Lower leg skin (tissue), 4 donors: ENCODE measurements around the gene CTNNA2. TPM values are rescaled to one million over a fixed set of nuclear protein-coding genes. Genes with fewer than 3 reads are reported as not detected.

Source experiments
- DNase-seq, 2 donors: peaks; one replicate each; pipeline ENCODE4 v3.0.0-alpha.2; 2019; ENCODE audit warnings: low spot score in 2 of 2
- H3K4me3 ChIP-seq: fragments of 200-600 bp; sonication (generic); 2 replicates; pipeline ENCODE4 v1.5.1; 2017; ENCODE audit warnings: mild to moderate bottlenecking, low read depth; ENCODE audit not compliant: poor library complexity, severe bottlenecking
- CTCF ChIP-seq, 3 donors: fragments of 450-650 bp; IDR thresholded peaks; one replicate each; pipeline ENCODE4 v1.5.1; 2016; ENCODE audit warnings: antibody characterized with exemption in 3 of 3, mild to moderate bottlenecking in 3 of 3, moderate library complexity in 2 of 3
- POLR2A ChIP-seq, 2 donors: fragments of 450-650 bp; IDR thresholded peaks; one replicate each; pipeline ENCODE4 v1.6.1; 2016 to 2017; ENCODE audit warnings: antibody characterized with exemption in 2 of 2, mild to moderate bottlenecking in 1 of 2, moderate library complexity in 1 of 2
- WGBS, 2 donors: methylation state at CpG; one replicate each; pipeline ENCODE4 v1.1.5; 2018; 5-methylcytosine and 5-hydroxymethylcytosine counted together
- intact Hi-C: fragments of 100-400 bp; cut with DNase I; formaldehyde crosslinking; loops from one replicate; pipeline ENCODE4 v1.15.0; 2023; ENCODE audit warnings: low total_unique reads
- total RNA-seq, 4 donors: library from RNA; depleted of rRNA; stranded (reverse); fragments of >200 nt; gene quantifications; one replicate each; pipeline ENCODE4 v1.1.0, GENCODE V29; 2016

CTNNA2 gene
- total RNA-seq, 4 donors from 2014 or later = not detected

- intact Hi-C loops = no loop called here
- H3K4me3 ChIP-seq = no peak overlapping the region
- WGBS, 2 donors = 83 to 88% methylated on average over 1 of the region's 1 CpG
- TF ChIP-seq POLR2A (IDR thresholded peaks at IDR 0.05) (no peak), CTCF (IDR thresholded peaks at IDR 0.05) (no peak)
- DNase-seq = no peak
Measured at GRCh38 chr2:80057956-80058355, 545.1 kb downstream of the CTNNA2 start.

- no peak overlapping the region for H3K4me3 ChIP-seq
- intact Hi-C loops = no loop called here
- TF ChIP-seq CTCF (IDR thresholded peaks at IDR 0.05) (no peak), POLR2A (IDR thresholded peaks at IDR 0.05) (no peak)
- no peak for DNase-seq
- 70 to 82% methylated on average over 4 of the region's 4 CpGs for WGBS, 2 donors
Measured at GRCh38 chr2:80058562-80058961, 545.7 kb downstream of the CTNNA2 start.

- intact Hi-C loops = no loop called here
- whole genome bisulfite sequencing, 2 donors = 90 to 95% methylated on average over 5 of the region's 5 CpGs
- TF ChIP-seq POLR2A (IDR thresholded peaks at IDR 0.05) = no peak
- TF ChIP-seq CTCF (IDR thresholded peaks at IDR 0.05) = no peak
- H3K4me3 ChIP-seq = no peak overlapping the region
- DNase-seq = no peak
Measured at GRCh38 chr2:80059447-80059846, 546.6 kb downstream of the CTNNA2 start.

GRCh38 chr2:80061881-80062280, 549.0 kb downstream of the CTNNA2 start:
- no peak for DNase-seq
- H3K4me3 ChIP-seq = no peak overlapping the region
- intact Hi-C loops = no loop called here
- no peak for TF ChIP-seq POLR2A (IDR thresholded peaks at IDR 0.05)
- no peak for TF ChIP-seq CTCF (IDR thresholded peaks at IDR 0.05)

- intact Hi-C loops = no loop called here
- H3K4me3 ChIP-seq = no peak overlapping the region
- TF ChIP-seq POLR2A (IDR thresholded peaks at IDR 0.05) (no peak), CTCF (IDR thresholded peaks at IDR 0.05) (no peak)
- no peak for DNase-seq
Measured at GRCh38 chr2:80062298-80062697, 549.4 kb downstream of the CTNNA2 start.

GRCh38 chr2:80068038-80068731, 555.3 kb downstream of the CTNNA2 start:
- no peak for DNase-seq
- WGBS, 2 donors = 75% methylated on average over 4 of the region's 4 CpGs
- TF ChIP-seq POLR2A (IDR thresholded peaks at IDR 0.05) = no peak
- TF ChIP-seq CTCF (IDR thresholded peaks at IDR 0.05) = no peak
- intact Hi-C loops = no loop called here
- H3K4me3 ChIP-seq = no peak overlapping the region
